HepG2 (cell line): Measurements from ENCODE around the gene RAN. TPM values are rescaled to one million over a fixed set of nuclear protein-coding genes. Genes with fewer than 3 reads are reported as not detected.
A peak's percentile ranks its signal among the peaks of the same experiment; 100 is the strongest.

ENCODE experiments used
- ATAC-seq: fragments of 200-7000 bp; cut with Tn5 transposase; 3 replicates; pipeline ENCODE4 v1.9.1; 2020; ENCODE audit warnings: mild to moderate bottlenecking, moderate library complexity
- BruUV-seq: library from RNA; stranded (reverse); fragments of 400-500 nt; replicated peaks from 2 replicates; lab custom pipeline; 2021; lab: Mats Ljungman, UMichigan
- CTCF ChIA-PET: fragments of 300-600 bp; formaldehyde crosslinking; extraction: SDS; loops from one replicate; lab custom pipeline; 2021; ENCODE audit warnings: low total read pairs, inconsistent platforms, low intra/inter-chr PET ratio; lab: Yijun Ruan, JAX
- POLR2A ChIA-PET: fragments of 350-600 bp; sonication (Branson Sonifier 250); formaldehyde crosslinking; loops from one replicate; lab custom pipeline; 2020; ENCODE audit warnings: antibody characterized with exemption, inconsistent platforms; lab: Yijun Ruan, JAX
- DNase-seq: peaks from one replicate; pipeline ENCODE4 v3.0.0-alpha.2; 2015; ENCODE audit warnings: low spot score
- FAIRE-seq: peaks from 3 replicates; lab custom pipeline; 2011; peaks lifted over from hg19 to GRCh38; lab: Jason Lieb, UNC
- H2AFZ ChIP-seq: one replicate; pipeline ENCODE4 v1.6.1; 2011; ENCODE audit warnings: low read length, inconsistent platforms
- H3K27ac ChIP-seq: fragments of 300-600 bp; 3 replicates; pipeline ENCODE4 v1.8.0; 2011; ENCODE audit warnings: mixed run types, mild to moderate bottlenecking, mixed read lengths, low read length, inconsistent platforms; ENCODE audit not compliant: insufficient read depth; ENCODE audit errors: extremely low read length
- H3K27me3 ChIP-seq, 2 experiments: fragments of 200-600 bp in 1 of 2; 2 replicates in 1 of 2; 3 replicates in 1 of 2; pipeline versions ENCODE4 v1.6.0 to v1.8.0; 2011; ENCODE audit warnings: low read length in 2 of 2, mild to moderate bottlenecking in 2 of 2, moderate library complexity in 2 of 2, inconsistent platforms in 1 of 2; ENCODE audit not compliant: insufficient read depth in 2 of 2, control insufficient read depth in 1 of 2
- H3K36me3 ChIP-seq, 2 experiments: fragments of 200-600 bp in 1 of 2; replicated peaks in 1 of 2; 2 replicates in 1 of 2; 3 replicates in 1 of 2; pipeline versions ENCODE4 v1.5.1 to v1.8.0; 2011; ENCODE audit warnings: low read length in 2 of 2, inconsistent platforms in 1 of 2; ENCODE audit not compliant: insufficient read depth in 2 of 2, control insufficient read depth in 1 of 2
- H3K4me1 ChIP-seq: 2 replicates; pipeline ENCODE4 v1.5.1; 2012; ENCODE audit warnings: low read length, inconsistent platforms; ENCODE audit not compliant: insufficient read depth
- H3K4me2 ChIP-seq: 2 replicates; pipeline ENCODE4 v1.6.0; 2011; ENCODE audit warnings: low read depth, low read length, inconsistent platforms
- H3K4me3 ChIP-seq, 3 experiments: fragments of 200-600 bp in 1 of 3; sonication (generic), shearing (Covaris generic) in 1 of 3; replicated peaks in 1 of 3; 2 replicates each; pipeline ENCODE4 v1.5.1; 2011 to 2016; ENCODE audit warnings: low read length in 3 of 3, inconsistent platforms in 2 of 3, low read depth in 2 of 3, mild to moderate bottlenecking in 2 of 3, control low read depth in 1 of 3, mixed read lengths in 1 of 3; ENCODE audit not compliant: insufficient read depth in 1 of 3
- H3K79me2 ChIP-seq: one replicate; pipeline ENCODE4 v1.6.1; 2011; ENCODE audit warnings: low read length, inconsistent platforms; ENCODE audit not compliant: insufficient read depth
- H3K9ac ChIP-seq: 2 replicates; pipeline ENCODE4 v1.6.0; 2011; ENCODE audit warnings: mild to moderate bottlenecking, low read depth, low read length, inconsistent platforms; ENCODE audit not compliant: insufficient read depth
- H3K9me3 ChIP-seq: 2 replicates; pipeline ENCODE4 v1.5.1; 2012; ENCODE audit warnings: mild to moderate bottlenecking, low read length
- H4K20me1 ChIP-seq: 2 replicates; pipeline ENCODE4 v1.6.0; 2011; ENCODE audit warnings: inconsistent platforms, mild to moderate bottlenecking, low read length, moderate library complexity; ENCODE audit not compliant: insufficient read depth
- CCDC6 ChIP-seq: sonication (generic); formaldehyde crosslinking; IDR thresholded peaks from 2 replicates; pipeline ENCODE4 v1.8.1; 2022; ENCODE audit warnings: mild to moderate bottlenecking, missing genetic modification reagents, moderate library complexity
- CEBPB ChIP-seq: IDR thresholded peaks from 2 replicates; pipeline ENCODE4 v1.6.1; 2011; ENCODE audit warnings: low read depth, low read length, improper control_type of control experiment, borderline replicate concordance
- CEBPG ChIP-seq: IDR thresholded peaks from 2 replicates; pipeline ENCODE4 v1.6.1; 2016
- EP300 ChIP-seq, 3 experiments: sonication (generic) in 1 of 3; formaldehyde crosslinking in 1 of 3; IDR thresholded peaks; 2 replicates each; pipeline versions ENCODE4 v1.5.1 to v1.6.1; 2011 to 2020; ENCODE audit warnings: low read depth in 2 of 3, low read length in 2 of 3, borderline replicate concordance in 1 of 3, improper control_type of control experiment in 1 of 3, mild to moderate bottlenecking in 1 of 3, missing genetic modification reagents in 1 of 3, moderate library complexity in 1 of 3
- FOXK1 ChIP-seq: sonication (generic); formaldehyde crosslinking; IDR thresholded peaks from 2 replicates; pipeline ENCODE4 v1.4.0; 2020; ENCODE audit warnings: low read depth, missing genetic modification reagents, borderline replicate concordance
- GABPB1 ChIP-seq: IDR thresholded peaks from 2 replicates; pipeline ENCODE4 v1.6.1; 2016; ENCODE audit warnings: mild to moderate bottlenecking, missing genetic modification reagents, moderate library complexity, missing compliant biosample characterization
- HDAC1 ChIP-seq: sonication (generic); formaldehyde crosslinking; IDR thresholded peaks from 2 replicates; pipeline ENCODE4 v1.5.1; 2020; ENCODE audit warnings: mild to moderate bottlenecking, missing genetic modification reagents
- HOXA9 ChIP-seq: sonication (generic); formaldehyde crosslinking; IDR thresholded peaks from 2 replicates; pipeline ENCODE4 v1.8.1; 2022; ENCODE audit warnings: missing genetic modification reagents, mild to moderate bottlenecking, moderate library complexity, borderline replicate concordance
- KDM5B ChIP-seq: sonication (generic); formaldehyde crosslinking; IDR thresholded peaks from 2 replicates; pipeline ENCODE4 v1.4.0; 2020; ENCODE audit warnings: missing genetic modification reagents, mild to moderate bottlenecking, borderline replicate concordance
- MIER3 ChIP-seq: IDR thresholded peaks from 2 replicates; pipeline ENCODE4 v1.6.1; 2016; ENCODE audit warnings: missing compliant biosample characterization, borderline replicate concordance
- WIZ ChIP-seq: sonication (generic); formaldehyde crosslinking; IDR thresholded peaks from 2 replicates; pipeline ENCODE4 v1.5.1; 2020; ENCODE audit warnings: mild to moderate bottlenecking, missing genetic modification reagents
- ZNF569 ChIP-seq: sonication (generic); formaldehyde crosslinking; IDR thresholded peaks from 2 replicates; pipeline ENCODE4 v1.5.0; 2020; ENCODE audit warnings: mild to moderate bottlenecking, missing genetic modification reagents, moderate library complexity, borderline replicate concordance
- ZNF589 ChIP-seq: sonication (generic); formaldehyde crosslinking; conservative IDR thresholded peaks from 2 replicates; pipeline ENCODE4 v1.8.0; 2022; ENCODE audit warnings: mild to moderate bottlenecking, moderate library complexity, missing genetic modification reagents
- ZNF773 ChIP-seq: sonication (generic); formaldehyde crosslinking; IDR thresholded peaks from 2 replicates; pipeline ENCODE4 v1.4.0; 2020; ENCODE audit warnings: missing genetic modification reagents, borderline replicate concordance
- ZNF780A ChIP-seq: sonication (generic); formaldehyde crosslinking; IDR thresholded peaks from 2 replicates; pipeline ENCODE4 v1.8.0; 2022; ENCODE audit warnings: mild to moderate bottlenecking, missing genetic modification reagents, moderate library complexity
- WGBS: methylation state at CpG from one replicate; pipeline ENCODE4 v1.1.6; 2017; ENCODE audit warnings: low lambda C conversion rate; 5-methylcytosine and 5-hydroxymethylcytosine counted together
- in situ Hi-C: cut with HindIII; loops from 2 replicates; pipeline ENCODE4 v1.10.0; 2017; ENCODE audit warnings: low pct_unique_long_range_greater_than_20kb; ENCODE audit not compliant: extremely low pct_ligation_motif_present
- intact Hi-C: fragments of 100-400 bp; cut with micrococcal nuclease; formaldehyde crosslinking; loops from one replicate; pipeline ENCODE4 v1.10.0; 2022; ENCODE audit not compliant: unreplicated experiment
- polyA plus RNA-seq, 8 experiments: library from polyadenylated mRNA; depleted of rRNA in 3 of 8; stranded (reverse) in 7 of 8; unstranded in 1 of 8; fragments of >200 nt; fragmentation: Illumina TruSeq in 4 of 8; extraction: Trizol in 4 of 8; gene quantifications; 2 replicates each; pipeline versions ENCODE4 v1.2.1 to v1.2.3, GENCODE V29; 2011 to 2016; ENCODE audit warnings: low read depth in 4 of 8, missing spikeins in 1 of 8, mixed read lengths in 1 of 8; ENCODE audit not compliant: insufficient read depth in 1 of 8
- total RNA-seq, 5 experiments: library from RNA; depleted of rRNA; stranded (reverse); fragments of >200 nt; fragmentation: Illumina TruSeq; extraction: Trizol; gene quantifications; 2 replicates each; pipeline ENCODE4 v1.2.3, GENCODE V29; 2016; ENCODE audit warnings: low read depth in 1 of 5
- TF ChIP-seq, protein P1 (sequence below): sonication (generic); formaldehyde crosslinking; IDR thresholded peaks from 2 replicates; pipeline ENCODE4 v1.8.1; 2023; ENCODE audit warnings: mild to moderate bottlenecking, moderate library complexity, missing genetic modification reagents
- TF ChIP-seq, protein P2 (sequence below): sonication (generic); formaldehyde crosslinking; IDR thresholded peaks from 2 replicates; pipeline ENCODE4 v1.5.0; 2020; ENCODE audit warnings: mild to moderate bottlenecking, missing genetic modification reagents
- TF ChIP-seq, protein P3 (sequence below): sonication (generic); formaldehyde crosslinking; IDR thresholded peaks from 2 replicates; pipeline ENCODE4 v1.9.0; 2021; ENCODE audit warnings: missing genetic modification reagents, borderline replicate concordance
- TF ChIP-seq, protein P4 (sequence below): sonication (generic); formaldehyde crosslinking; IDR thresholded peaks from 2 replicates; pipeline ENCODE4 v1.4.0; 2020; ENCODE audit warnings: mild to moderate bottlenecking, low read depth, missing genetic modification reagents

RAN gene
- total and polyA plus RNA-seq, 2 of the 13 experiments (the other 11 are each of a cell fraction or from before 2014, with no cell fraction given), result 1,335 to 1,630 TPM

DNA sequence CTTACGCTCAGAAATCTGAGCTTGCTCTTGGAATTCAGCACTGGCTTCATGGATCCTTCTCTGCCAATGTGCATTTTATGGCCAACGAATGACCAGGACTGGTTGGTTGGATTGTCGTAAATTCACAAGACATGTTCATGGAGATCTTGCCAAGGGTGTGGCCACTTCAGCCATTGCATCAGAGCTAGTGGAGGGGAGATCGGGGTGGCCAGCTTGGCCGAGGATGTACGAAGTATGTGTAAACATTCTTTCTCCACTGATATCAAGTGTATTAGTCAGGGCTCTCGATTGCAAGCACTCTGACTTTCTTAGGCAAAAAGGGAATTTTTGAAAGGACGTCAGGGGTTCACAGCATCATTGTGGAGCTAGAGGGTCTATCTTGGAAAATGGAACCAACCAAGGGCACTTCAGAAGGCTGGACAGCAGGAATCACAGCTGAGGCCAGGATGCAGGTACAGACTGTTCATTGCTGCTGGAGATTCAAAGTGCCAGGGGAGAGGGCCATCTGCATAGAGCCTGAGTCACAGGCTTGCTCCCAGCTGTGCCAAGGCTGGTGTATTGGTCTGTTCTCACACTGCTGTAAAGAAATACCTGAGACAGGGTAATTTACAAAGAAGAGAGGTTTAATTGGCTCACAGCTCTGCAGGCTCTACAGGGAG, 49.0 kb downstream of the RAN start:
- no peaks in the 10 kb centered on the region for H4K20me1 ChIP-seq
- POLR2A ChIA-PET, result interaction anchor here (0.7 to 1.7 kb wide), 3 partner anchors 33 to 51 kb away, joined by 3 to 4 read pairs (median 3); partner anchors contain the start of gene ADGRD1
- CTCF ChIA-PET, result no interaction called here
- peaks cover 9% of the 10 kb centered on the region; the same call in 1 of the 2 replicates for H3K9me3 ChIP-seq
- H3K79me2 ChIP-seq, result no peaks in the 10 kb centered on the region
- peak overlapping the region; percentile 10 for H3K27ac ChIP-seq
- peaks cover 25% of the 10 kb centered on the region for H3K4me1 ChIP-seq
- H3K4me3 ChIP-seq, result peak overlapping the region in 1 of 3 experiments; percentile 3; a peak in 1 of 6 replicates
- intact Hi-C loops, result no loop called here
- no peaks in the 10 kb centered on the region for H3K36me3 ChIP-seq
- WGBS, result 45% methylated on average over 8 of the region's 8 CpGs
- H3K4me2 ChIP-seq, result peak overlapping the region; percentile 30; the same call in 1 of the 2 replicates
- BruUV-seq, result no TSS peak
- in situ Hi-C loops, result loop anchor here (25.0 kb wide), 1 partner anchor 541 kb away; no protein-coding TSS in a partner anchor
- DNase-seq, result no peak
- 0 out of 5 replicates have a peak, but pooled peaks cover 1 to 12% of the 10 kb centered on the region in 2 experiments for H3K27me3 ChIP-seq
- H3K9ac ChIP-seq, result peak overlapping the region; percentile 4; the same call in 1 of the 2 replicates
- no peak for ATAC-seq
- peak overlapping the region; percentile 24 for H2AFZ ChIP-seq
- FAIRE-seq, result no peak
- TF ChIP-seq GABPB1 (CRISPR knock-in tag) (no peak), ZNF569 (CRISPR knock-in tag) (no peak), HOXA9 (CRISPR knock-in tag) (0 out of 2 replicates have a peak, but pooled peaks have one; percentile 8), CEBPB (peak; percentile 0; the same call in 1 of the 2 replicates), KDM5B (CRISPR knock-in tag) (no peak), WIZ (no peak), ZNF589 (CRISPR knock-in tag) (peak; percentile 28; the same call in 1 of the 2 replicates), EP300 (IDR thresholded peaks at IDR 0.05; ENCODE audit: low read depth in 2 of 2, low read length in 2 of 2) (no peak), EP300 (CRISPR knock-in tag; IDR thresholded peaks at IDR 0.05; ENCODE audit: borderline replicate concordance) (no peak), ZNF780A (CRISPR knock-in tag) (0 out of 2 replicates have a peak, but pooled peaks have one; percentile 29), ZNF773 (CRISPR knock-in tag) (no peak), CCDC6 (CRISPR knock-in tag) (no peak), HDAC1 (peak; percentile 8; the same call in 1 of the 2 replicates), MIER3 (CRISPR knock-in tag) (no peak), FOXK1 (0 out of 2 replicates have a peak, but pooled peaks have one; percentile 4), CEBPG (CRISPR knock-in tag) (peak; percentile 25; the same call in 1 of the 2 replicates)
- TF ChIP-seq, protein P1, sequence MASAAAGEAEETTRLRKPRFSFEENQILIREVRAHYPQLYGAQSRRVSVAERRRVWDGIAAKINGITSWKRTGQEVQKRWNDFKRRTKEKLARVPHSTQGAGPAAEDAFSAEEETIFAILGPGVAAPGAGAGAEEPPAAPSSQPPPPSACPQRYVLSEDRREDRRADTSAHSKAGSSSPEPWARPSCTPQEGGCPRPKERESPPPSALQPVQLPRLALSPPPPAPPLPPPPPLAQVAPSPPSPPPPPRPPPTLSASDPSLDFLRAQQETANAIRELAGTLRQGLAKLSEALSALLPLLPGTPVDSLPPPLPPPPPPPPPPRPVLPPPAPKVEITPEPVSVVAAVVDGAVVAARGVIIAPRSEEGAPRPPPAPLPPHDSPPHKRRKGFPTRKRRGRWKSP (CRISPR knock-in tag), result no peak
- TF ChIP-seq, protein P2, sequence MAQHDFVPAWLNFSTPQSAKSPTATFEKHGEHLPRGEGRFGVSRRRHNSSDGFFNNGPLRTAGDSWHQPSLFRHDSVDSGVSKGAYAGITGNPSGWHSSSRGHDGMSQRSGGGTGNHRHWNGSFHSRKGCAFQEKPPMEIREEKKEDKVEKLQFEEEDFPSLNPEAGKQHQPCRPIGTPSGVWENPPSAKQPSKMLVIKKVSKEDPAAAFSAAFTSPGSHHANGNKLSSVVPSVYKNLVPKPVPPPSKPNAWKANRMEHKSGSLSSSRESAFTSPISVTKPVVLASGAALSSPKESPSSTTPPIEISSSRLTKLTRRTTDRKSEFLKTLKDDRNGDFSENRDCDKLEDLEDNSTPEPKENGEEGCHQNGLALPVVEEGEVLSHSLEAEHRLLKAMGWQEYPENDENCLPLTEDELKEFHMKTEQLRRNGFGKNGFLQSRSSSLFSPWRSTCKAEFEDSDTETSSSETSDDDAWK (CRISPR knock-in tag), result no peak
- TF ChIP-seq, protein P3, sequence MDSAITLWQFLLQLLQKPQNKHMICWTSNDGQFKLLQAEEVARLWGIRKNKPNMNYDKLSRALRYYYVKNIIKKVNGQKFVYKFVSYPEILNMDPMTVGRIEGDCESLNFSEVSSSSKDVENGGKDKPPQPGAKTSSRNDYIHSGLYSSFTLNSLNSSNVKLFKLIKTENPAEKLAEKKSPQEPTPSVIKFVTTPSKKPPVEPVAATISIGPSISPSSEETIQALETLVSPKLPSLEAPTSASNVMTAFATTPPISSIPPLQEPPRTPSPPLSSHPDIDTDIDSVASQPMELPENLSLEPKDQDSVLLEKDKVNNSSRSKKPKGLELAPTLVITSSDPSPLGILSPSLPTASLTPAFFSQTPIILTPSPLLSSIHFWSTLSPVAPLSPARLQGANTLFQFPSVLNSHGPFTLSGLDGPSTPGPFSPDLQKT (CRISPR knock-in tag), result no peak
- TF ChIP-seq, protein P4, sequence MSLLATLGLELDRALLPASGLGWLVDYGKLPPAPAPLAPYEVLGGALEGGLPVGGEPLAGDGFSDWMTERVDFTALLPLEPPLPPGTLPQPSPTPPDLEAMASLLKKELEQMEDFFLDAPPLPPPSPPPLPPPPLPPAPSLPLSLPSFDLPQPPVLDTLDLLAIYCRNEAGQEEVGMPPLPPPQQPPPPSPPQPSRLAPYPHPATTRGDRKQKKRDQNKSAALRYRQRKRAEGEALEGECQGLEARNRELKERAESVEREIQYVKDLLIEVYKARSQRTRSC, result no peak
